Testis (tissue), 3 donors: ENCODE data around the gene DHDDS. TPM values are rescaled to one million over a fixed set of nuclear protein-coding genes. Genes with fewer than 3 reads are reported as not detected.

Experiments
- DNase-seq: peaks from one replicate; pipeline ENCODE4 v3.0.0-alpha.2; 2019
- H3K27ac ChIP-seq, 2 donors: fragments of 200-600 bp; sonication (generic); one replicate each; pipeline ENCODE4 v1.5.1; 2019
- H3K27me3 ChIP-seq: fragments of 200-600 bp; sonication (generic); one replicate; pipeline ENCODE4 v1.5.1; 2019
- H3K36me3 ChIP-seq: fragments of 200-600 bp; sonication (generic); one replicate; pipeline ENCODE4 v1.5.1; 2017; ENCODE audit warnings: low read depth; ENCODE audit errors: missing control alignments
- H3K4me1 ChIP-seq: fragments of 200-600 bp; sonication (generic); one replicate; pipeline ENCODE4 v1.5.1; 2019
- H3K4me3 ChIP-seq, 2 donors: fragments of 200-600 bp; sonication (generic); one replicate each; pipeline ENCODE4 v1.5.1; 2017 to 2019
- H3K9me3 ChIP-seq: fragments of 200-600 bp; sonication (generic); one replicate; pipeline ENCODE4 v1.5.1; 2017
- CTCF ChIP-seq, 3 experiments: fragments of 450-650 bp in 2 of 3; fragments of 200-600 bp in 1 of 3; sonication (generic) in 1 of 3; IDR thresholded peaks; one replicate each; pipeline ENCODE4 v1.5.1; 2016 to 2019; ENCODE audit warnings: antibody characterized with exemption in 3 of 3, mild to moderate bottlenecking in 2 of 3, moderate library complexity in 1 of 3
- POLR2A ChIP-seq: fragments of 450-650 bp; IDR thresholded peaks from one replicate; pipeline ENCODE4 v1.6.1; 2017; ENCODE audit warnings: antibody characterized with exemption, mild to moderate bottlenecking, moderate library complexity
- WGBS, 2 donors: methylation state at CpG; one replicate each; pipeline ENCODE4 v1.1.5; 2018; 5-methylcytosine and 5-hydroxymethylcytosine counted together
- intact Hi-C: fragments of 100-400 bp; cut with DNase I; formaldehyde crosslinking; loops from one replicate; pipeline ENCODE4 v1.15.1; 2023; ENCODE audit warnings: low total_unique reads
- polyA plus RNA-seq: library from polyadenylated mRNA; stranded (reverse); fragments of 350-450 nt; fragmentation: Illumina TruSeq; extraction: RNeasy Lipid Tissue Mini Kit (QIAGEN cat#74804); gene quantifications from one replicate; pipeline ENCODE4 v1.2.3, GENCODE V29; 2014; ENCODE audit warnings: low read depth, low replicate concordance; ENCODE audit not compliant: insufficient read depth
- total RNA-seq, 2 donors: library from RNA; depleted of rRNA; stranded (reverse); fragments of >200 nt; gene quantifications; one replicate each; pipeline ENCODE4 v1.2.3, GENCODE V29; 2016

The DHDDS gene
- total and polyA plus RNA-seq, 3 donors from 2014 or later = 31.5 to 60.7 (median 54.8) TPM

GRCh38 chr1:26434161-26434752, 2.1 kb downstream of the DHDDS start:
- H3K4me3 ChIP-seq = no peak overlapping the region
- DNase-seq = no peak
- no peak for TF ChIP-seq CTCF (IDR thresholded peaks at IDR 0.05)
- TF ChIP-seq POLR2A = no peak
- no peaks in the 10 kb centered on the region for H3K36me3 ChIP-seq
- peaks cover 6% of the 10 kb centered on the region for H3K4me1 ChIP-seq
- intact Hi-C loops = no loop called here
- no peak overlapping the region for H3K27ac ChIP-seq
- H3K27me3 ChIP-seq = no peaks in the 10 kb centered on the region
- no peaks in the 10 kb centered on the region for H3K9me3 ChIP-seq

- no peak for TF ChIP-seq CTCF (IDR thresholded peaks at IDR 0.05)
- no peak for TF ChIP-seq POLR2A
- H3K36me3 ChIP-seq = no peaks in the 10 kb centered on the region
- WGBS, 2 donors = 94 to 97% methylated on average over 6 of the region's 6 CpGs
Measured at GRCh38 chr1:26438041-26438440, 5.9 kb downstream of the DHDDS start.

GRCh38 chr1:26440259-26440658, 8.1 kb downstream of the DHDDS start:
- WGBS, 2 donors = 91 to 96% methylated on average over 2 of the region's 2 CpGs
- intact Hi-C loops = no loop called here
- Histone ChIP-seq H3K9me3 (no peaks in the 10 kb centered on the region), H3K4me3 (no peak overlapping the region), H3K27me3 (no peaks in the 10 kb centered on the region), H3K27ac (no peak overlapping the region), H3K36me3 (no peaks in the 10 kb centered on the region), H3K4me1 (no peaks in the 10 kb centered on the region)
- TF ChIP-seq POLR2A (no peak), CTCF (IDR thresholded peaks at IDR 0.05) (no peak)
- DNase-seq = no peak

More at GRCh38 chr1:26438041-26438440, 5.9 kb downstream of the DHDDS start:
- H3K27ac ChIP-seq = no peak overlapping the region
- no peaks in the 10 kb centered on the region for H3K9me3 ChIP-seq
- peaks cover 2% of the 10 kb centered on the region for H3K4me1 ChIP-seq
- no peaks in the 10 kb centered on the region for H3K27me3 ChIP-seq
- DNase-seq = no peak
- no peak overlapping the region for H3K4me3 ChIP-seq
- intact Hi-C loops = no loop called here

GRCh38 chr1:26449868-26450267, 17.7 kb downstream of the DHDDS start:
- no peak overlapping the region for H3K4me3 ChIP-seq
- no peaks in the 10 kb centered on the region for H3K4me1 ChIP-seq
- no peaks in the 10 kb centered on the region for H3K36me3 ChIP-seq
- H3K9me3 ChIP-seq = no peaks in the 10 kb centered on the region
- no peak for DNase-seq
- H3K27ac ChIP-seq = no peak overlapping the region
- no peak for TF ChIP-seq POLR2A
- no peak for TF ChIP-seq CTCF (IDR thresholded peaks at IDR 0.05)
- intact Hi-C loops = no loop called here
- no peaks in the 10 kb centered on the region for H3K27me3 ChIP-seq
- 92 to 96% methylated on average over 3 of the region's 3 CpGs for WGBS, 2 donors

GRCh38 chr1:26450908-26451307, 18.8 kb downstream of the DHDDS start:
- no peak overlapping the region for H3K27ac ChIP-seq
- no peaks in the 10 kb centered on the region for H3K36me3 ChIP-seq
- TF ChIP-seq POLR2A (no peak), CTCF (IDR thresholded peaks at IDR 0.05) (no peak)
- no peaks in the 10 kb centered on the region for H3K9me3 ChIP-seq
- H3K4me1 ChIP-seq = no peaks in the 10 kb centered on the region
- no peak for DNase-seq
- 87 to 92% methylated on average over 3 of the region's 3 CpGs for WGBS, 2 donors
- no peaks in the 10 kb centered on the region for H3K27me3 ChIP-seq
- no peak overlapping the region for H3K4me3 ChIP-seq
- intact Hi-C loops = no loop called here
